ENCODE results near the gene SH3RF3. TPM values are rescaled to one million over a fixed set of nuclear protein-coding genes. Genes with fewer than 3 reads are reported as not detected.

The SH3RF3 gene
- total and polyA plus RNA-seq, 4 donors: 2.9 to 9.7 (median 8.6) TPM

- no peaks in the 10 kb centered on the region for H3K36me3 ChIP-seq (ENCODE audit: control insufficient read depth in 4 of 4, insufficient read depth in 4 of 4, low read length in 4 of 4)
- no peak for TF ChIP-seq CTCF (IDR thresholded peaks at IDR 0.05; ENCODE audit: control extremely low read depth, extremely low read depth)
- ATAC-seq (ENCODE audit: insufficient read depth, low FRiP score): no peak
- H3K4me1 ChIP-seq (ENCODE audit: control insufficient read depth in 5 of 5, insufficient read depth in 5 of 5, low read length in 5 of 5): peaks cover 0 to 12% (median 0%) of the 10 kb centered on the region in 5 donors
- DNase-seq: no peak
- H3K4me3 ChIP-seq: no peak overlapping the region
- no peaks in the 10 kb centered on the region for H3K9me3 ChIP-seq (ENCODE audit: control insufficient read depth in 4 of 4, insufficient read depth in 3 of 4, low read length in 3 of 4)
- no peak overlapping the region for H3K9ac ChIP-seq (ENCODE audit: insufficient read depth in 1 of 2, low read length in 2 of 2)
- WGBS, 2 donors: 93% methylated on average over 6 of the region's 6 CpGs
- no peak overlapping the region for H3K27ac ChIP-seq (ENCODE audit: low read depth in 1 of 2, low read length in 1 of 2)
- H3K27me3 ChIP-seq (ENCODE audit: control insufficient read depth in 3 of 3, insufficient read depth in 3 of 3, low read length in 2 of 3): no peaks in the 10 kb centered on the region
Observed at GRCh38 chr2:109527079-109527478, 398.1 kb downstream of the SH3RF3 start.

GRCh38 chr2:109527846-109528705 is 399.1 kb downstream of the SH3RF3 start:
- H3K27ac ChIP-seq (ENCODE audit: low read depth in 1 of 2, low read length in 1 of 2): no peak overlapping the region
- H3K4me1 ChIP-seq (ENCODE audit: control insufficient read depth in 5 of 5, insufficient read depth in 5 of 5, low read length in 5 of 5): peaks cover 0 to 12% (median 0%) of the 10 kb centered on the region in 5 donors
- no peak for DNase-seq
- H3K9me3 ChIP-seq (ENCODE audit: control insufficient read depth in 4 of 4, insufficient read depth in 3 of 4, low read length in 3 of 4): no peaks in the 10 kb centered on the region
- TF ChIP-seq CTCF (IDR thresholded peaks at IDR 0.05; ENCODE audit: control extremely low read depth, extremely low read depth): no peak
- H3K9ac ChIP-seq (ENCODE audit: insufficient read depth in 1 of 2, low read length in 2 of 2): no peak overlapping the region
- H3K4me3 ChIP-seq: no peak overlapping the region
- H3K27me3 ChIP-seq (ENCODE audit: control insufficient read depth in 3 of 3, insufficient read depth in 3 of 3, low read length in 2 of 3): no peaks in the 10 kb centered on the region
- no peaks in the 10 kb centered on the region for H3K36me3 ChIP-seq (ENCODE audit: control insufficient read depth in 4 of 4, insufficient read depth in 4 of 4, low read length in 4 of 4)
- 93% methylated on average over 16 of the region's 16 CpGs for WGBS, 2 donors
- ATAC-seq (ENCODE audit: insufficient read depth, low FRiP score): no peak

GRCh38 chr2:109528811-109529501 is 400.0 kb downstream of the SH3RF3 start:
- H3K36me3 ChIP-seq (ENCODE audit: control insufficient read depth in 4 of 4, insufficient read depth in 4 of 4, low read length in 4 of 4): no peaks in the 10 kb centered on the region
- H3K9me3 ChIP-seq (ENCODE audit: control insufficient read depth in 4 of 4, insufficient read depth in 3 of 4, low read length in 3 of 4): no peaks in the 10 kb centered on the region
- WGBS, 2 donors: 88 to 96% methylated on average over 21 of the region's 21 CpGs
- TF ChIP-seq CTCF (IDR thresholded peaks at IDR 0.05; ENCODE audit: control extremely low read depth, extremely low read depth): no peak
- H3K27me3 ChIP-seq (ENCODE audit: control insufficient read depth in 3 of 3, insufficient read depth in 3 of 3, low read length in 2 of 3): no peaks in the 10 kb centered on the region
- ATAC-seq (ENCODE audit: insufficient read depth, low FRiP score) (no peak), DNase-seq (no peak)
- peaks cover 0 to 12% (median 0%) of the 10 kb centered on the region in 5 donors for H3K4me1 ChIP-seq (ENCODE audit: control insufficient read depth in 5 of 5, insufficient read depth in 5 of 5, low read length in 5 of 5)
- no peak overlapping the region for H3K9ac ChIP-seq (ENCODE audit: insufficient read depth in 1 of 2, low read length in 2 of 2)
- H3K4me3 ChIP-seq: no peak overlapping the region
- H3K27ac ChIP-seq (ENCODE audit: low read depth in 1 of 2, low read length in 1 of 2): no peak overlapping the region

Data from lung (tissue), 12 donors.